HG03066 (cell line): ENCODE measurements around the gene LRRIQ4.

Source experiments
- ATAC-seq: cut with Tn5 transposase; IDR thresholded peaks from one replicate; pipeline ENCODE4 v1.9.1; 2021; ENCODE audit warnings: low read depth; ENCODE audit not compliant: unreplicated experiment

Gene LRRIQ4

DNA sequence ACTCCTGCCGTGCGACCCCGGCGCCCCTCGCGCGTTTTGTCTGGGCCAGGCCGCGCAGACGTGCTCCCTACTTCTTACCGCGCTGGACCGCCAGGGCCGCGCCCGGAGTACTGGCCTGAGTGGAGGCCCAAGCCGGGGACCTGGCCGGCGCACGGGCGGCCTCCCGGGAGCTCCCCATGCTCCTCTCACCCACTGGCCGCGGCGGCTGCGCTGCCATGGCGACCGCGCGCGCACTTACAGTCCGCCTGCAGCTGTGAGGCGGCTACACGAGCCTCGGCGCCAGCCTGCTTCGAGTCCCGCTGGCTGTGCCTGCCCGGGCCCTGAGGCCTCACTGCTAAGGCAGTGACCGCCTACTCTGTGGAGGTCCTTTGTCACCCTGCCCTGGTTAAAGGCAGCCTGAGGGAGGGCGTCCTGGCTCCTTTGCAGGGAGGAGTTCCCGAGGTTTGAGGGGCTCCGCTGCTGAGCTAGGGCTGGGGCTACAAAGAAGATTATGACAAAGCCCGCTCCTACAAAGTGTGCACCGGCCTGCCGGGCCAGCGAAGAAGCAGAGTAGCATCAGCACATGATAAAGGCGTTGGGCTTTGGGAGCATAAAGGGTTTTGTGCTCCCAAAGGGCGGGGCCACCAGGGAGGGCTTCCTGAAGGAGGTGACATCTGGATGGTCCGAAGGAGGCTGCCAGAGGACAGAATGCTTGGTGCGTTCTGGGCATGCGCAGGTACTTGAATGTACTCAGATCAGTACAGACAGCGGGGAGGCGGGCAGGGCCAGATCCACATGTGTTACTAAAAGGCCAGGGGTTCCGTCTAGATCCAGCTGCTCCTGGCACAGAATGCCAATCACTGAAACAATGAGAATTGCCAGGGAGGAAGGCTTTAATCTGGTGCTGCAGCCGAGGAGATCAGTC is at the start of gene LRRIQ4, which contains the start of gene LRRC34:
Gene LRRIQ4, plus strand, starts transcription at position 539 of the 904 bp plus-strand sequence. CDS start 9,052 bp downstream, outside the sequence.
Gene LRRC34, minus strand, starts transcription at position 573 of the 904 bp plus-strand sequence. Its CDS starts 356 bp downstream, at position 217.
- peak; percentile 61 for ATAC-seq

DNA sequence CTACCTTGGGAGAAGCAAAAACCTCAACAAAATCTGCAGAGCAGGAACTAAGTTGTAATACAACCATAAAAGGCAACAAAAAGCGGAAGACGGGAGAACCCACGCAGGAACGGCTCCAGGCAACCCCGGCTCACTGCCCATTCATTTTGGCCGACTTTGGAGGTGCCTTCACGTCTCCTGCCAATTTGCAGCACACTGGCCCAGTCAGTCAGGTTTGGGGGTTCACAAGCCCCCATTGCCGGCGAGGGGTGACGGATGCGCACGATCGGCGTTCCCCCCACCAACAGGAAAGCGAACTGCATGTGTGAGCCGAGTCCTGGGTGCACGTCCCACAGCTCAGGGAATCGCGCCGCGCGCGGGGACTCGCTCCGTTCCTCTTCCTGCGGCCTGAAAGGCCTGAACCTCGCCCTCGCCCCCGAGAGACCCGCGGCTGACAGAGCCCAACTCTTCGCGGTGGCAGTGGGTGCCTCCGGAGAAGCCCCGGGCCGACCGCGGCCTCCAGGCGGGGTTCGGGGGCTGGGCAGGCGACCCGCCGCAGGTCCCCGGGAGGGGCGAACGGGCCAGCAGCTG is 48.3 kb upstream of the LRRIQ4 start:
- ATAC-seq, result peak; percentile 49

DNA sequence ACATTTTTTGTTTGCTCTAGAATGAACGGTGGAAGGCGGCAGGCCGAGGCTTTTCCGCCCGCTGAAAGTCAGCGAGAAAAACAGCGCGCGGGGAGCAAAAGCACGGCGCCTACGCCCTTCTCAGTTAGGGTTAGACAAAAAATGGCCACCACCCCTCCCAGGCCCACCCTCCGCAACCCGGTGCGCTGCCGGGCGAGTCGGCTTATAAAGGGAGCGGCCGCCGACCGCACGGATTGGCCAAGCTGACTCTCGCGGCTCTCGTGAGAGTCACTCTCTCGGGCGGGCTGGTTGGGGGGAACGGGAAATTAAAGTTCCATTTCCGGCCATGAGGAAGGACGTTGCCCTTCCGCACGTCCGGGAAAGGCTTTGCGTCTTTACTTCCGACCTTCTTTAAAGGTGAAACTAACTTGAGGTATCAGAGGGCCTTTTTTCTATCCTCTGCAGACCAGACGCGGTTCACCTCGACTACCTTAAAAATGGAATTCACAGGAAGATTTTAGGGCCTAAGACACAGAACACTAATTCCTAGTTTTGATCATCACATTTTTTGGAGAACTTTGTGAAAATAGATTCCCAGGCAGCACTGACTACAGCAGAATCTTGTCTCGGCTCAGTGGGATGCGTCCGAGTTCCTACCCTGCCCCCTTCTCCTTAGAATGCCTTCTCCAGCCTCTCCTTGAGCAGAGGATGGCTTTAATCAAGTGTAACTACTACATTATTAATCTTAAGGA is 47.6 kb upstream of the LRRIQ4 start, which contains the start of gene TERC:
Gene TERC, minus strand, starts transcription at position 179 of the 731 bp plus-strand sequence.
- ATAC-seq, result peak; percentile 67

DNA sequence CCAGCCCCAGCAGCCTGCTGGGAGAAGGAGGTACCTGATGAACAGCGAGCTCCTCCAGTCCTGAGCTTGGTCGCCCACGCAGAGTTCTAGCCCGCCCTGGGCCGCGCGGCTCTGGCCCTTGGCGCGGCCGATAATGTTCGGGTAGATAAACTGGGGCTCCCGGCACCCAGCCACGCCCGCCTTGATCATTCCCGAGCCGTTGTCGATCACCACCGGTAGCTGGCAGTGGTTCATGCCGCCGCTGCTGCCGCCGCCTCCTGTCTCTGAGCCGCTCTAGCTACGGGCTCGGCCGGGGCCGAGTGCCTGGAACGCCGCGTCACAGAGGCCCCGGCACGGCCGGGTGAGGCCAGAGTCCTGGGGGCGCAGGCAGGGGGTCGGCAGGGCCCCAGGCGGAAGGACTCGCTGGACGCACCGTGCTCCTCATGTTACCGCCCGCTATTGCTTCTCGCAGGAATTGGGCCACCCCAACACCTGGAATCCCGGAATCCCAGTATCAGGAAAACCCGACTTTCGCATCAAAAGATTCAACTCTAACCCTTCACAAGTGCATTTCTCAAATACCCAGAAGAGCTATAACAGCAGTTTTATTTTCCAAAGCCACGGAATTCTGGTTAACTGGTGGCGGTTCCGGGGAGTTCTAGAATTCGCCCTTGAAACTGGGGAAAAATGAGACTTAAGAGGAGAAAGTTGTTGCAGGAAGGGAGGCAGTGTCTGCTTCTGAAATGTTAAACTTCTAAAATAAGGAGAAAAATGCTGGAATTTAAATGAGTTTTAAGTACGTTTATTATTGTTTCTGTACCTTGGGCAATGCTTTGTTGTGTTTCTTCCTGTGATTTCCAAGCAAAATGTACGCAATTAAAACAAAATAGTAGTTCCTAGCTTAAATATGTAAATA is 43.1 kb upstream of the LRRIQ4 start, which contains the start of gene ACTRT3:
Gene ACTRT3, minus strand, starts transcription at position 275 of the 895 bp plus-strand sequence. Its CDS starts 41 bp downstream, at position 234.
- peak; percentile 24 for ATAC-seq

DNA sequence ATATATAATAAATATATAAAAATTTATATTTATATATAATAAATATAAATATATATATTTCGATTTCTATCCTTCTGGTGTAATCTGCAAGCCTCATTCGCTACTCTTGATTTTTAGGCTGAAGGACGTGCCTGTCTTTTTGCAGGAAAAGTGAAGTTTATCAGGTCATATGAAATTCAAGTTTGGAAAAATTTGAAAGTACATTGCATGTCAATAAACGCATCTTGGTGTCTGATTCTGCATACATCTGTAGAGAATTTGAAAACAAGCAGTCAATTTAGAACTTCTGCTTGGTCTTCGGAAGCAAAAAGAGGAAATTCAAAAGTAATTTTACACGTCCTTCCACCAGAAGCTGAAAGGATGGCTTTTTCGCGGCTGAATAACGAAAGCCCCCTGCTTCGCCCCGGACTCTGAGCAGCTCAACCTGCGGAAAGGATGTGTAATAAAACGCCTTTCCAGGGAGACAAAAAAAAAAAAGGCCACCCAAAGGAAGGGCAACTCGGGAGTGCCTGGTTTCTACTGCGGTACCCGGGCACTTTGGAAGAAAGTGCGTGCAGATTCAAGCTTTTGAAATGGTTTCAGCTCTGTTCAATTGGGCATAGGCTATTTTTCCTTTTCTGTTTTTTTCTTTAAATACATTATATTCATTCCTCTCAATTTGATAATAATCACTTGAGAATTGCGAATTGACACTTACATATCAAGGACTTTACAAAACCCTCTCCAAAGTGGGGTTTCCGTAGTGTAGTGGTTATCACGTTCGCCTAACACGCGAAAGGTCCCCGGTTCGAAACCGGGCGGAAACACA is 41.0 kb upstream of the LRRIQ4 start:
- no peak for ATAC-seq

DNA sequence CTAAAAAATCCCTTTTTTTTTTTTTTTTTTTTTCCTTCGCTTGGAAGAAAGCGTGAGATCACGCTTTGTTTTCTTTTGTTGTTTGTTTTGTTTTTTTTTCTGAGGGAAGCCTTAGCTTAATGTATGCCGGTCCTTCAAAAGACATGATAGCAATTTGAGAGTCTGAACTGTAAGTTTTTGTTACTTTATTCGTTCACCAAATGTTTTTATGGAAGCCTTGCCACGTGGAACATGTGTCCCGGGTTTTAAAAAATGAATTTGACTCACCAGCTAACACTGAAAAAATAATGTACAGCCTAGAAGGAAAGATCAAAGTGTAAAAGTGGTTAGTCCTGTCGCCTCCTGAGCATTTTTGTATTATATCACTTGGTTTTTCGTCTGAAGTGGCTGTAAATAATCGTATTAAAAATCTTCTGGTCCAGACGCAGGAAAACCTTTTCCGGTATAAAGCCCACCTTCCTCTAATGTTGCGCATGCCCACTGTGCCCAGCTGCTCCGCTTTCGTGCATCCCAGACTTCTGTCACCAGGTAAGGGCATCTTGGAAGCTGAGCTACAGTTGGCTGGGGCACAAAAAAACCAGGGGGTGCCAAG is 40.3 kb upstream of the LRRIQ4 start:
- peak; percentile 15 for ATAC-seq

DNA sequence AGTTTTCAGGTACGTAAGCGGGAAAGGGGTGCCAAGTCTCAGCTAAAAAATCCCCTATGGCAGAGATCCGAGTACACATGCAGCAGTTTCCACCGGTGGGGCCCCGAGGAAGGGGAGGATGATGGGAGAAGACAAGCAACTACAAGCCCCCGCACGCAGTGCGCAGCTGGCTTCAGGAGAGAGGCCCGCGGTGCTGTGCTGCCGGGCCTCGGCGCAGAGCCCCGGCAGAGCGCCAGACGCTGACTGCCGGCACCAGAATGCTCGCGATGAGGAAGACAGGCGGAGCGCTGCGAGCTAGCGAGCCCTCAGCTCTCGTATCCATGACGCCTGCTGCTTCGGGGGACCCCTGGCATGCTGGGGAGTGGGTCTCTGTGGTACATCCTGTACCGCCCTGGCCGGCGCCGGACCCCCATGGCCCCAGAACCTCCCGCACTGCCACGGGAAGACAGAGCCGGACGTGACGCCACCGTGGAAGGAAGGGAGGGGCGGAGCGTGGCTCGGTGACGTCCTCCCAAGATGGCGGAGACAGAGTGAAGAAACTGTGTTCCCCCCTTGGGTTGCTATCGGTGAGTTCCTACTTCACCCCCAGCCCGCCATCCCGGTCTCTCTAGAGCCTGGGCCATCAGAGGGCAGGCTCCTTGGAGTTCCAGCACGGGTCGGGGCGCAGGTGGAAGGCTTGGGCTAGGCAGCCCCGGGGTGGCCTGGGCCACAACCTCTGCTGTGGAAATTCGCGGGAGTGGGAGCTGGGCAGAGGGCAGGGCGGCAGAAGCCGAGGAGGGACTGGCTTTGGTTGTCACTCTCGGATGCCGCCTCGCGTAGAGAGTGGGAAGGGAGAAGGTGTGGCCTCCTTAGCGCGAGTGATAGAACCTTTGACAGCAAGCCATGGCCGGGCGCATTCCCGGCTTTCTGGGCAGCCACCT is 39.5 kb upstream of the LRRIQ4 start, which contains the start of gene MYNN:
Gene MYNN, plus strand, starts transcription at position 500 of the 920 bp plus-strand sequence. CDS start 900 bp downstream, outside the sequence.
- ATAC-seq, result peak; percentile 81

DNA sequence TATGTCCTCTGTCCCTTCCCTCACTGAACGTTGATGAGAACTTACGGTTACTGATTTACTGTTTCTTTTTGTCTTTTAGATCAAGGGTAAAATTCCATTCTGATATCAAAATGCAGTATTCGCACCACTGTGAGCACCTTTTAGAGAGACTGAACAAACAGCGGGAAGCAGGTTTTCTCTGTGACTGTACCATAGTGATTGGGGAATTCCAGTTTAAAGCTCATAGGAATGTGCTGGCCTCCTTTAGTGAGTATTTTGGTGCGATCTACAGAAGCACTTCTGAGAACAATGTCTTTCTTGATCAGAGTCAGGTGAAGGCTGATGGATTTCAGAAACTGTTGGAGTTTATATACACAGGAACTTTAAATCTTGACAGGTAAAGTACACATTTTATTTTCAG is 38.5 kb upstream of the LRRIQ4 start:
- ATAC-seq, result no peak

DNA sequence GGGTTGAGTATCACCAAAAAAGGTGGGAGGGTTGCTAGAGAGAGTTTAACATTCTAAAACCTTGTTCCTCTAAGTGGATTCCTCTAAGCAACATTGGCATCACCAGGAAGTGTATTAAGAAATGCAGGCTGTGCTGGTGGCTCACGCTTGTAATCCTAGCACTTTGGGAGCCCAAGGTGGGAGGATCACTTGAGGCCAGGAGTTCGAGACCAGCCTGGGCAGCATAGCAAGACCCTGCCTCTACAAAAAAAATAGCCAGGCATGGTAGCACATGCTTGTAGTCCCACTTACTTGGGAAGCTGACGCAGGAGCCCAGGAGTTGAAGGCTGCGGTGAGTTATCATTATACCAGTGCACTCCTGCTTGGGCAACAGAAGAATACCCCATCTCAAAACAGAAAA is 34.8 kb upstream of the LRRIQ4 start:
- no peak for ATAC-seq

DNA sequence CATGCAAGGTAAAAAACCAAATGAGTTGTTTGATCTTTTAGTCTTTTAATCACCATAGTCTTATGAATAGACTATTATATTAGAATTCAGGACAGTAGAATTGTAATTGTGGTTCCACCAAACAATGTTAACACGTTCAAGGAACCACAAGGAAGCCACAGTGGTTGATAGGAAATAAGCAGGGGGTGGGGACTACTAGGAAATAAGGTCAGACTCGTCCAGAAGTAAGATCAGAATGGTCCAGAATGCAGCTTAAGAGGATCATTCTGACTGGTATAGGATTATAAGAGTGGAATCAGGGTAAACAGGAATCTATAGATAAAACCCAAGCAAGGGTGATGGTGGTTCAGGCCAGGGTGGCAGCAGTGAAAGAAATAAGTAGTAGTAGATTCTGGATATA is 31.9 kb upstream of the LRRIQ4 start:
- no peak for ATAC-seq

DNA sequence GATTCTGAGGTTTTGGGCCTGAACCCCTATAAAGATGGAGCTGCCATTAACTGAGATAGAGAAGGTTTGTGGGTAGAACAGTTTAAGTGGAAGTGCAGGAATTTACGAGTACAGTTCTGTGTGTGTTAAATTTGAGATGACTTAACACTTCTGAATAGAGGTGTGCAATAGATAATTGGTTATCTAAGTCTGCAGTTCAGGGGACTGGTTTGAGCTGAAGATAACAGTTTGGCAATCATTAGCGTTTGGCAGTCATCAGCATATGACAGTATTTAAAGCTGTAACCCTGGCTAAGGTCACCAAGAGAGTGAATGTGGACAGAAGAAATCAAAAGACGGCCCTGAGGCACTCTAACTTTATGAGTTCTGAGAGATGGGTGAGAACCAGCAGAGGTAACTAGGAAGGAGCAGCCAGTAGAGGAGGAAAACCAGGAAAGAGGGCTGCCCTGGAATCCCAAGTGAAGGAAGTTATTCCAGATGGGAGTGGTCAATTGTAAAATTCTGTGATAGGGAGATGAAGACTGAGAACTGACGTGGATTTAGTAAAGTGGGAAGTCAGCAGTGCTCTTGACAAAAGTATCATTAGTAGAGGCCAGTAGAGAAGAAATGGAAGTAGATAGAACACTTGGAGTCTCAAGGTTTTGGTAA is 31.3 kb upstream of the LRRIQ4 start:
- ATAC-seq, result no peak

DNA sequence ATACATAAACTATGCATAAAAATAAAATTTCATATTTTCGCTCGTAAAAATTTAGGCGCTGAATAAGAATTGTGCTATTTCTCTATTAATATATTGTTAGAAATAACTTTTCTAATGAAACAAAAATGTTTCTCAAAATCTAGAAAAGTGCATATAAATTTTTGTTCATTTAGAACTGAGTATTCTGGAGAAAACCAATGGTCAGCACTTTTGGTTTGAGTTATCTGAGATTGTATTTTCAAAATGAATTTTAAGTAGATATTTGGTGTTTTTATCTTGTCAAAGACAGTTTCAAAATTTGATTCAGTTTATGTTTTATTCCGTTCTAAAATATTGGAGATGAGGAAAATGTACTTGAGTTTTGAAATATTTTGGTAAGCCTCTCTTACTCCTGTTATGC is 25.6 kb upstream of the LRRIQ4 start:
- no peak for ATAC-seq

DNA sequence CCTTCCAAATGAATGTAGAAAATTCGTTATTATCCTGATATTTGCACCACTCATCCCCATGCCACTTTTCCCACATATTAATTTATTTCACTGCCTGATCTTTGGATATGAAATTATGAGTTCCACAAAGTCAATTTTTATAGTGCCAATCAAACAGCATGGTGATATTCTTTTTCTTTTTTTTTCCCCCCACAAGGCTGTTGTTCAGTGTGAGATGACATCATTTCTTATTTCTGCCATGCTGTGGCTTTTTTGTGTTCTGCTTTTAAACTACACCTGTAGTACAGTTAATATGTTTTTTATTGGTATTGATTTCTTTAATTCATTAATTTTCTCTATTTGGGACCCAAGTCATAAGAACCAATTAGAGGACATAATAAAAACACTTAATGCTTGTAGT is 24.9 kb upstream of the LRRIQ4 start:
- ATAC-seq, result no peak

DNA sequence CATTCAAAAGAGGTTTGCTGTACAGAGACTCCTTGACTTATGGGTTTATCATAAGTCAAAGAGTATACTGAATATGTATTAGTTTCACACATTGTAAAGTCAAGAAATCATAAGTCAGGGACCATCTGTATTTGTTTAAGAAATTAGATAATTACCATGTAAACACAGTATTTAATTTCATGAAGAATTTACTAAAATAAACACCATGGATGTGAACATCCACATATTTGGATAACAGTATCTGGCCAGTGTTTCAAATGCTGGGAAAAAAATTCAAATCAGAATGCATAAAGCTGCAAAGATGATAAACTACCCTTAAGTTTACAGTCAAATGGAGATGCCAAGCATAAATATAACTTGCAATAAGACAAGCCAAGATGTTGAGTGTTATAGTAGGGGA is 22.5 kb upstream of the LRRIQ4 start:
- ATAC-seq, result no peak

DNA sequence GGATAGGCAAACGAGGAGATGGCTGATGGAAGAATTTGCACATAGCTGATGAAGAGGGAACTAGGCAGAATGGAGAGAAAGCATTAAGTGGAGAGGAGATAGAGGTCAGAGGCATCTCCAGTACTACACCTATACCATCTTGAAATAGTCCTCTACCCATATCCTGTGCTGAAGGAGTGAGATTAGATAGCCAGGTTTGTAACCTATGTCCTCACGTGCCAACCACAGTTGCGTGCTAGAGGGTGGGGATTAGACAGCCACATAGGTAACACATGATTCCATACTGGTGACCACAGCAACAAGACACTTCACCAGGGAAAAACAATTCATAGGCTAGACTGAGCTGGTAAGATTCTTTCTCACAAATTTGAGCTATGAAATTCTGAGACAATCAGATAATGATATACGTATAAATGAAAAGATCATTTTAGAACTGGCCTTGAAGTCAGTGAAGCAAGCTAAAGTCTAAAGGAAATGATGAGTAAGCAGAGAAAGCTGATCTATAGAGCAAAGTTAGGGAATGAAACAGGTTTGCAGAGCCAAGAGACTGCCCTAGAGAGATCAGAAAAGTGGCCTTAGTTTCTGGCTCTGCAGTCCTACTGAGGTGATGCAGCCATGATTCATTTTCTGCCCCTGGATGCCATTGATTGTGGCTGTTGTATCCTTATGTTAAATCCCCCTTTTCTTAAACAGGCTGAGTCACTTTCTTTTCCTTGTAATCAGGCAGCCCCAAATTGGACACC is 21.8 kb upstream of the LRRIQ4 start:
- no peak for ATAC-seq

DNA sequence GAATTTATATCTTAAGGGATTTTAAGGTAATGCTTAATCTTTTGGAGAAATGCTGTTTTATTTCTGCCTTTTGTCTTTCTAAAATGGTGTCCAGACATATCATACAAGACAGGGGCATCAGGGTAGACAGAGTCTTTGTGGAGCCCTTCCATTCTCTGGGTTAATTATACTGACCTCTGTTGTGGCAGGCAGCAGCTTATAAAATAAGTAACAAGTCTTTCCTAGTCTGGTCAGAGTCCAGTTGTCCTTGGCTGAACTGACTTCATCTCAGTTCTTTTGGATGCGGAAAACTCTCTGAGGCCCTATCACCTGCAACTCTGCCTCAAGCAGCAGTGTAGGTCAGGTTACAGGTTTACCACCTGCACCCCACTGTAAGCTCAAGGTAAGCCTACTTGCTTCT is 20.3 kb upstream of the LRRIQ4 start:
- ATAC-seq, result no peak
